KOPT-K1 (cell line): ENCODE measurements around the gene LRRN2.

Source experiments
- H3K27ac ChIP-seq: fragments of 200-600 bp; sonication (generic); 2 replicates; pipeline ENCODE4 v1.5.1; 2016; ENCODE audit warnings: antibody characterized with exemption, mild to moderate bottlenecking, low read depth, low read length; ENCODE audit not compliant: poor library complexity, severe bottlenecking
- H3K36me3 ChIP-seq: fragments of 200-600 bp; sonication (generic); 2 replicates; pipeline ENCODE4 v1.5.1; 2017; ENCODE audit warnings: antibody characterized with exemption, mild to moderate bottlenecking, low read length, moderate library complexity; ENCODE audit not compliant: insufficient read depth
- H3K9me3 ChIP-seq: fragments of 200-600 bp; sonication (generic); 2 replicates; pipeline ENCODE4 v1.5.1; 2017; ENCODE audit warnings: antibody characterized with exemption, low read length, mild to moderate bottlenecking; ENCODE audit not compliant: insufficient read depth, poor library complexity, severe bottlenecking

LRRN2 gene

DNA sequence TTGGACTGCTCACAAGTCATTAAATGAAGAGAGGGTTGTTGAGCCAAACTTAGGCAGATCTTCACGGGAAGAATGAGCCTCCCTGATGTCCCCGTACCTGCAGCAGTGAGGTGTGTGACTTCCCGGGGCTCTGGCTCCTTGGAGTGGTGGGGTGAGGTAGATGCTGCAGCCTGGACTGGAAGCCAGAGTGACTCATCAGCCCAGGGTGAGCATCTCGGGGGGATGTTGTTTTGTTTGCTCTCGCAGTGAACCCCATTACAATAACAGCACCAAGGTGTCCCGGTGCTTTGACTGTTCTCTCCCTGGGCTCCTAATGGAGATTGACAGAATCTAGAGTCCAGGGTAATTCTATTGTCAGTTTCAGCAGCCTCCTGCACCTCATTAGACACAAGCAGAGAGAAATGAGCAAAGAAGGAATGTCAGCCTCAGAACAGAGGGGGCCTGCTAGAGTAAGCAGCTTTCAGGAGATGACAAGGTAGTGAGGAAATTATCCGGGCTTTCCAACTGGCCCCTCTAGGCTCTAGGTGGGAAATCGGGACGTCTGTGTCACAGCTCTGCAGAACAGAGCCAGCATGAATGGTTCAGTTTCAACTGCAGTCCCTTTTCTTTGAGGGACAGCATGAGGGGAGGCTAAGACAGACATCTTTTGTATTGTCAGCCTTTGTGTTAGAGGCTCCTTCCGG, 36.0 kb upstream of the LRRN2 start:
- no peaks in the 10 kb centered on the region for H3K36me3 ChIP-seq
- no peaks in the 10 kb centered on the region for H3K9me3 ChIP-seq
- no peak overlapping the region for H3K27ac ChIP-seq

DNA sequence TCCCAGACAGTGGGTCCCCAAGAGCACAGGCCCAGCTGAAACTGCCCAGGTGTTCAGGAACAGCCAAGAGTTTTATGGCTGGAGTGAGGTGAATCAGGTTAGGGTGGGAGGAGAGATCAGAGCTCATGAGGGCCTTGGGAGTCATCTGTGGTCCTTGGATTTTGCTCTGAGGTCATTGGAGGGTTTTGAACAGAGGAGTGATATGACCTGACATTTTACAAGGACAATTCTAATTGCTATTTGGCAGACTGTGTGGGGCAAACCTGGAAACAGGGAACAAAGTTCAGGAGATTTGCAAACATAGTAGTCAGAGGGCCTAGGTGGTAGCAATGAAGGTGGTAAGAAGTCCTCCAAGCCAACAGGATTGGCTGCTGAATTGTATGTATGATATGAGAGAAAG, 31.1 kb upstream of the LRRN2 start:
- Histone ChIP-seq H3K9me3 (no peaks in the 10 kb centered on the region), H3K36me3 (no peaks in the 10 kb centered on the region), H3K27ac (no peak overlapping the region)

DNA sequence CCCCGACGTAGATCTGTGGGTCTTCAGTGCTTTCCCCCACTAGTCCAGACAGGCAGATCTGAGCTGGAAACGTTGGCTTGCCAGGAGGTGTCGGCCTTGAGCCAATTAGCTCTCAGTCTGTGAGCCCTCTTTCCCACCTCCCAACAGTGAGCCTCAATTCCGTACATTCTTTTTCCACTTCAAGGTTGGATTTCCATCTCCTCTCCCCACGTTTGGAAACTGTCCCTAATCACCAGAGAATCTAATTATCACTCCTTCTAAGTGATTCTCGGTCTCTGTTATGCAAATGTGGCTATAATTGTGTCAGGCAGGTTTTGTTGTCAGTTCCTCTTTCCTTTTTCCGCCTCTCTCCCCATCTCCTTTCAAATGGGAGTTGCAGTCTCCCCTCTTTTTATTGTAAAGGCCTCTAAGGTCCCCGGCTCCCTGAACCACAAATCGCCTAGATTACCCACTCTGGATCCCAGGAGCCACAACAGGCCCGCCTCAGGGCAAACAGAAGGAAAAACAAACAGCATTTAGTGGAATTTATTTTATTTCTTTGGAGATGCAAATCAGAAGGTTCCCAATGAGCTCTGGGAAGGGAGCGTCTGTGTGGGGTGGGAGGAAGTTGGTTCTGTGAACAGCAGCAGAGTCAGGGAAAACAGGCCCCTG, 29.4 kb upstream of the LRRN2 start:
- no peak overlapping the region for H3K27ac ChIP-seq
- H3K9me3 ChIP-seq, result no peaks in the 10 kb centered on the region
- no peaks in the 10 kb centered on the region for H3K36me3 ChIP-seq

DNA sequence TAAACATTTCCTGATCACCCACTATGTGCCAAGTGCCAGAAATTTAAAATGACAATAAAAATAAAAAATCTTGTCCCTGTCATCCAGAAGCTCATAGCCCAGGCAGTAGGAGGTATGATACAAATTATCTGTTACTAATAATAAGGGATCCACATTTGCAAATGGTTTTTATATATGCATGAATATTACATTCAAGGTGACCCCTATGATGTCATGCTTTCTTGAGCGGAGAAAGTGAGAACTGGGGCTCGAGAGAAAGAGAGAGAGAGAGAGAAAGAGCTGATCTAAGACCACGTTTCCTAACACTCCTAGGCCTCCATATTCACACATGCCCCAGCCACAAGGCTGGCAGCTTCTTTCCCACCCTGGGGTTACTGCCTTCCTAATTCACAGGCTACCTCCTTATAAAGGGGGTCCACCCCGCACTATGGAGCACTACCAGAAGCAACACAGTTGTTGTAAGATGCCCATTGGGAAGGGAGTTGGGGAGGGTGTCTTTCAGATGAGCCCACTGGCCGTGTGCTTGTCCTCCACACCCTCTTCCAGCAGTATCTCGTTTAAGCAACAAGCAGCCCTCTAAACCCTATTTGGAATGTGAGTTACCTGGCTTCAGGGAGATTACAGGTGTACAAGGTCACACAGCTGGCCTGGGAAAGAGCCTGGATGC, 28.8 kb upstream of the LRRN2 start:
- Histone ChIP-seq H3K27ac (no peak overlapping the region), H3K9me3 (no peaks in the 10 kb centered on the region), H3K36me3 (no peaks in the 10 kb centered on the region)

DNA sequence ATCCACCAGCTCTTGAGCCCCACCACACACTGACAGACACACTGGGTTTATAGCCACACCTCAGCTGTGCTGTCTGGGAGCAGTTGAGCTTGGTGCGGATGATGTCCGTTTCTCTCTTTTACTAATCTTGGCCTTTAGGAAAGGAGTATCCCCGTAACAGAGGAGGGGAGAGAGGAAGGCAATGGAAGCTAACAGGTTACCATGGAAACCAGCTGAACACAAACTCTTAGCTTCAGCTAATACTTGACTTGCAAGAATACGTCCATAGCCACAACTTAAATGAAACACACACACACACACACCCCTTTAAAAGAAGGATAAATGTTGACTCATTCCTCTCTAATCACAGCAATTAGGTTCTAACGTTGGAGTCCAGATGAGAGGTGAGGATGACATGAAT, 28.0 kb upstream of the LRRN2 start:
- H3K27ac ChIP-seq, result no peak overlapping the region
- H3K9me3 ChIP-seq, result no peaks in the 10 kb centered on the region
- no peaks in the 10 kb centered on the region for H3K36me3 ChIP-seq

DNA sequence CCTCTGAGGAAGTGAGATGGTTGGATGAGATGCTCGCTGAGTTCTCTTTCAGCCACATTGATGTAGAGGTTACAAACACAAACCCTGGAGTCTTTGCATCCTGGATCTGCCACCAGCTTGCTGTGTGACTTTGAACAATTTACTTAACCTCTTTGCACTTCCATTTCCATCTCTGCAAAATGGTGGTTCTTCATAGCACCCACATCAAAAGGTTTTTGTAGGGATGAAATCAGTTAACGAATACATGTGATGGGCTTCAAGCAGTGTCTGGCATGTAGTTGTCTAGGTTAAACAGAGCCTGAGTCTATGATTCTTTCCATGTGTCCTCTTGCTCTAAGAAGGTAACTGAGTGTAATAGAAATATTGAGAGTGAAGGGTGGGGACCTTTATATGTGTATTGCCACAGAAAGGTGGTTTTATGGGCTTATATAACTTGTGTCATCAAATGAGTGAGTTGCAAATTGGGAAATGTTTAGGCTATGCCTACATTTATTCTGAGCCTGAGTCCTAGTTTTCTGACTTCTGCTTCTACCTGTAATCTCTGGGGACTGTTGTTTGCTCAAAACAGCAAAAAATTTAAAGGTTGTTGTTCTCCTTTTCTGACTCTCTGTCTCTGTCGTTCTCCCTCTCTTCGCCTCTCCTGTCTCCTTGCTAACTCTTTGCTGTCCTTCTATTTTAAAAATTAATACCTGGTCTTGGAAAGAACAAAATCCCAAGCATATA, 27.3 kb upstream of the LRRN2 start:
- Histone ChIP-seq H3K36me3 (no peaks in the 10 kb centered on the region), H3K9me3 (no peaks in the 10 kb centered on the region), H3K27ac (no peak overlapping the region)

DNA sequence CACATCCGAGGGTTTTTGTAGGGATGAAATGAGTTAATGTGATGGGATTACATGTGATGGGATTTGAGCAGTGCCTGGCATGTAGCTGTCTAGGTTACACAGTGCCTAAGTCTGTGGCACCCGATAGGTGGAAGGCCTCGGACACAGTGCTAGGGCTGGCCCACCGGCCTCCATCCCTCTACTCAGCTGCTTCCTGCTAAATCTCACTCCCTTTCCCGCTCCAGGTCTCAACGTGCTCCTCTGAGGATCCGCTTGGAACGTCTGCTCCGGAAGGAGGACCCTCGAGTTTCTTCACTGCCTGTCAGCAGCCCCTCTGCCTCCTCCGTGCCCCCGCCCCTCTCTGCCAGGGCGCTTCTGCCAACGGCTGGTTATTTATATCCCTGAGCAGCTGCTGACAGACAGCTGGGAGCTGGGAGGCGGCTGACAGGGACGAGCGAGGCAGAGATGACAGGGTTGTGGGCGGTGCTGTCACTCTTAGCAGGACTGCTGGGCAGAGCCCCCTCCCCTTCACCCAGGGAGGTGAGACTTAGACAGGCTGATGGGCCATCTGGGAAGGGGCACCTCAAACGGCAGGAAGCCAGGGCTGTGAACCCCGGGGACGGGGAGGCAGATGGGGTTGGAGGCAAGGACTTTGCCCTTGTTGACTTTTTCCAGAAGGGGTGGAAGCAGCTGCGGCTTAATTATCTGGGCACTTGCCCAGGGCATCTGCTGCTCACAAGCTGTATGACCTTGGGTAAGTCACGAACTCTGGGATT, 26.6 kb upstream of the LRRN2 start:
- no peaks in the 10 kb centered on the region for H3K36me3 ChIP-seq
- no peaks in the 10 kb centered on the region for H3K9me3 ChIP-seq
- no peak overlapping the region for H3K27ac ChIP-seq

DNA sequence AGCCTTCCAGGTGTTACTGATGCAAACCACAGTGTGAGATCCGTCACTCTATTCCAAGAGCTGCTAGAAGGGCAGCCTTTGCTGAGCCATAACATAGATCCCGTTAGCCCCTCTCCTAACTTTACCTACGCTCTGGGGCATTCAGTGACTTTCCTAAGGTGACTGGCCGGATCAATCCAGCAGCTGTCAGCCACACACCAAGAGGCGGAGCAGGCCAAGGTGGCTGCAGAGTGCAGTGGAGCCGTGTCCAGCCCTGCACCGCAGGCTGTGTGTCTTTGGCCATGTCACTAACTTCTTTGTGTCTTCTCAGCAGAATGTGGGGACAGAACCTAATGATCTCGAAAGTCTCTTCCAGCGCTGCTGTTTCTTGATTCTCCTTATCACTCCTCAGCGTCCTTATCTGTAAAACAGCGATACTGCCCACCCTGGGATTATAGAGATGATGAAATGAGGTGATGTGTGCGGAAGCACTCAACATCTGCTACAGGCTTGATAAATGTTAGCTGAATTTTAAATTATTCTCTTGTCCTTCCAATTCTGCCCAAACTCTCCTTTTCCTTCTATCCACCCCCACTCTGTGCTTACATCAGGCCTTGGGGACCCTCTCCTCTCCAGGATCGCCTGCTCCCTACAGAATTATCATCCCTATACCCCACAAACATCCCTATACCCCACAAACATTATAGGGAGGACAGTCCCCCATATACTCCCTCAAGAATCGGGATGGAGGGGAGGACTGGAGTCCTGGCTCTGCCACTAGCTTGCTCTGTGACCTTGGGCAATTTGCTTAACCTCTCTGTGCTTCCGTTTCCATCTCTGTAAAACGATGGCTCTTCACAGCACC, 25.8 kb upstream of the LRRN2 start:
- H3K27ac ChIP-seq, result no peak overlapping the region

DNA sequence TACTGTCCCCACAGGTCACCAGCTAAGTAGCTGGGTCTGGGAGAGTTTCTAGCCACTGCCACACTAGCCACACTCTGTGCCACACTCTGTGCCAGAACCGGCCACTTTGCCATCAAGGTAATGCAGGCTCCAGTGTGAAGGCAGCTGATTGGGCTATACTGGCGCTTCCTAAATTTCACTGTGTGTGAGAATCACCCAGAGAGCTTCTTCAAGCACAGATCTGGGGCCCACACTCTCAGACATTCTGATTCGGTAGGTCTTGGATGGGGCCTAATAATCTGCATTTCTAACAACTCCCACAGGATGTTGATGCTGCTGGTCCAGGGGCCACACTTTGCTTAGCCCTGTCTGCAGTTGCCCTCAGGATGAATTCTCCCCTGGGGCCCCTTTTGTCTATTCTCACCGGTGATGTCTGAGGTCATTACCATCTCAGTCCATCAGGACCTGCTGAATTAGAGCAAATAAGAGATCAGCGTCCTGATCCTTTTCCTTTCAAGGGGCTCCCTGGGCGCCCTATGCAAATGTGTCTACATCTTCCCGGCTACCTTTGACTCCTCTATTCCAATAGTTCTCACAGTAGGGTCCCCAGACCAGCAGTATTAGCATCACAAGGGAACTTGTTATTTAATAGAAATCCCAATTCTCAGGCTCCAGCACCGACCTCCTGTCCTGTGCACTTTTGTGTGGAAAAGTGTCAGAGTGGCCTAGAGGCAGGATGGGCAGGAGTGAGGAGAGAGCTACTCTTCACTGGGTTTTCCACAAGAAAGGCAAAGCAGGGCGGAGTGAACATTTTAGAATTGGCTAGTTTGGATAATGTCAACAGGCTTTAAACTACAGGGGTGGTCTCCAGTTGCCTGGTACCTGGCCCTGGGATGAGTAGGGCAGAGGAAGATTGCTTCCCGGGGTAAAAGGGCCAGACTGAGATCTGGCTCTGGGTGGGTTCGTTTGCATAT, 24.7 kb upstream of the LRRN2 start:
- Histone ChIP-seq H3K27ac (no peak overlapping the region), H3K9me3 (no peaks in the 10 kb centered on the region), H3K36me3 (no peaks in the 10 kb centered on the region)

More for the DNA sequence above, 25.8 kb upstream of the LRRN2 start:
- no peaks in the 10 kb centered on the region for H3K36me3 ChIP-seq
- H3K9me3 ChIP-seq, result no peaks in the 10 kb centered on the region

DNA sequence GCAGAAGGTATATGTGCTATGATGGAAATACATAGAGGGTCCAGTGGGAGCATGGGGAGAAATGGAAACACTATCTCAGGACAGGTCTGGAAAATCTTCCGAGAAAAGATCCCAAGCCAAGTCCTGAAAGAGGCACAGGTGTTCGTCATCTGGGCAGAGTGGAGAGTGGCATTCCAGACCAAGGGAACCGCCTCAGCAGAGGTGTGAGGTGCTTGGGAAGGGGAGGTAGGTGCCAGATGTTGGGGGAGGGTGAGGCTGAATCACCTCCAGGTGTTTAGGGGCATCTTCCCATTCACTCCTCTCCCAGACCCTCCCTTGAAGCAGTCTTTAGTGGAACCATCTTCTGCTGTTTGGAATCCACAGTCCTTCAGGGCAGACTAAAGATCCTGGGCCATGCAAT, 23.5 kb upstream of the LRRN2 start:
- Histone ChIP-seq H3K36me3 (no peaks in the 10 kb centered on the region), H3K9me3 (no peaks in the 10 kb centered on the region), H3K27ac (no peak overlapping the region)

DNA sequence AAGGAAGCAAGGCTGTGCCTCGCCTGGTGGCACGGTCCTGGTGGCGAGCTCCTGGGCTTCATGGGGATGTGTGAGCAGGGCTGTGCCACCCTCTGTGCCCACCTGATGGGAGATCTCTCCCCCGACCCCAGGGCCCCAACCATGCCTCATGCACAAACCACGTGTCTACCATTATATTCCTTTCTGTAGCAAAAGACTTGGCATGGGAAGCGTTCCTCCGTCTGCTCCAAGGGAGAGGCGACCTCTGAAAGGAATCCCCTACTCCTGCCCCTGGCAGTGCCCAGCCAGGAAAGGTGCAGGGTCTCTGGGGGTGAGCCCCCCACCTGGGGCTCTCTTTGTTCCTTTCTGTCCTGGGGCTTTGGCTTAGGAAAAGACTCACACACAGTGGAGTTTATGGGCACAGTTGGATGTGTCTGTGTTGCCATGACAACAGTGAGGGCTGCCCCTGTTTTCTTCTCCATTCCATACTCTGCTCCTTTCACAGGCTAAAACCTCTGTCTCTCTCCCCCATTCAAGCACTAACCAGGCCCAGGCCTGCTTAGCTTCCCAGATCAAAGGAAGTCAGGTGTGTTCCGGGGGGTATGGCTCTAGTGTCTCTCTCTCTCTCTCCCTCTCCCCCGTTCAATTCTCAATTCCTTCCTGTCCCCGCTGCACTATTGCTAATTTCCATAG, 21.4 kb upstream of the LRRN2 start:
- Histone ChIP-seq H3K27ac (peak overlapping the region; percentile 24), H3K9me3 (no peaks in the 10 kb centered on the region), H3K36me3 (no peaks in the 10 kb centered on the region)

DNA sequence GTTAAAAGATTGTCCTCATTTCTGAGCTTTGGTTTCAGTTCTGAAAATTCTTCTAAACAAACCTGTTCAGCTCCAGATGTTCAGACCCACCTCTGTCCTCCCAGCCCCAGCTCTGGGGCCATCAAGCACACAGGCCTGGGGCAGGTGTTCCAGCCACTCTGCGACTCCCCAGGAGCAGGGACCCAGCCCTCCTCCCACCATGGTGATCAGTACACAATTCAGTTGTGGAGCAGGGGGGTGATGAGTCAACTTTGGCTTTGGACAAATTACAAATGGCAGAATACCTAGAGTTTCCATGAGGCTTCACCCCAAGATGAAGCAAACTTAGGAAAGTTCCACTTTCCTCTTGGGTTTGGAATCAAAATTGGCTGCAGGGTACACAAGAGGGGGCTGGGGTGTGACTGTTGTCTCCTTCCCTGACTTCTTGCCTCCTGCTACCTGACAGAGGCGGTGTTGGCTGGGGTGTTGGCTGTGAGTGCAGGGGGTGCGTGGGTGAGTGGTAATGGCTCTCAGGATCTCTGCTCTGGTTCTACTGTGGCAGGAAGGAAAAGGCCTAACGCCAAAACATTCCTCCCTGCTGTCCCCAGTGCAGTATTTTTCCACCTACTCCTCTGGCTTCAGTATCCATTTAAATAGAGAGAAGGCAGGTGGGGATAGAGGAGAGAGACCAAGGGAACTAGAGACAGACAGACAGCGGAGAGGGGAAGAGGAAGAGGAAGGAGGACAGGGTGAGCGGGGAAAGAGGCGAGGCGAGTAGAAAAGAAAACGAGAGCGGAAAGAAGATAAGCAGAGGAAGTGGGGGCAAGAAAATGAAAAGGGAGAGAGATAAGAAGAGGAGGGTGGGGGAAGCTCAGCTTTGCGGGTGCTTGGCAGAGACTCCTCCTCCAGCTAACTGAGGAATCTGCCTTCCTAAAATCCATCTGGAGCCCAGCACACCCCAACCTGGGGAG, 20.6 kb upstream of the LRRN2 start:
- Histone ChIP-seq H3K27ac (peak overlapping the region; percentile 24), H3K36me3 (no peaks in the 10 kb centered on the region)

More for the DNA sequence above, 20.6 kb upstream of the LRRN2 start:
- no peaks in the 10 kb centered on the region for H3K9me3 ChIP-seq
